Chondrocyte (in vitro differentiated cells): ENCODE data around the gene GBF1. TPM values are rescaled to one million over a fixed set of nuclear protein-coding genes. Genes with fewer than 3 reads are reported as not detected.
A peak's percentile ranks its signal among the peaks of the same experiment; 100 is the strongest.

Source experiments
- DNase-seq: peaks from one replicate; pipeline ENCODE4 v3.0.0; 2021; ENCODE audit warnings: mixed read lengths, low spot score
- H3K27ac Mint-ChIP-seq: one replicate; pipeline ENCODE4 v1.8.0; 2021; ENCODE audit warnings: mild to moderate bottlenecking, moderate library complexity, mixed read lengths; ENCODE audit not compliant: unreplicated experiment
- H3K27me3 Mint-ChIP-seq: 2 replicates; pipeline ENCODE4 v1.8.0; 2021; ENCODE audit warnings: low read depth, mixed read lengths
- H3K36me3 Mint-ChIP-seq: 2 replicates; pipeline ENCODE4 v1.8.0; 2021; ENCODE audit warnings: low read depth, mixed read lengths
- H3K4me1 Mint-ChIP-seq: 2 replicates; pipeline ENCODE4 v1.8.0; 2021; ENCODE audit warnings: low read depth, mild to moderate bottlenecking, mixed read lengths
- H3K4me3 Mint-ChIP-seq: one replicate; pipeline ENCODE4 v1.8.0; 2021; ENCODE audit warnings: mild to moderate bottlenecking, moderate library complexity, mixed read lengths; ENCODE audit not compliant: unreplicated experiment
- H3K9me3 Mint-ChIP-seq: 2 replicates; pipeline ENCODE4 v1.8.0; 2021; ENCODE audit warnings: low read depth, mixed read lengths
- CTCF ChIP-seq: fragments of 200-600 bp; sonication (generic); IDR thresholded peaks from 2 replicates; pipeline ENCODE4 v1.5.0; 2021; ENCODE audit warnings: antibody characterized with exemption, mild to moderate bottlenecking, moderate library complexity
- total RNA-seq: library from RNA; stranded (reverse); gene quantifications from 3 replicates; pipeline ENCODE4 v1.2.1, GENCODE V29; 2021

The GBF1 gene
- total RNA-seq, 1 donor from 2014 or later: 59.7 TPM

- peaks cover 33% of the 10 kb centered on the region for H3K4me1 Mint-ChIP-seq
- H3K27ac Mint-ChIP-seq: peak overlapping the region; percentile 70
- H3K27me3 Mint-ChIP-seq: peaks cover 15% of the 10 kb centered on the region
- H3K9me3 Mint-ChIP-seq: no peaks in the 10 kb centered on the region
- peak overlapping the region; percentile 98 for H3K4me3 Mint-ChIP-seq
- no peak for DNase-seq
- peaks cover 1% of the 10 kb centered on the region for H3K36me3 Mint-ChIP-seq
- no peak for TF ChIP-seq CTCF
These were observed 176.6 kb downstream of the GBF1 start for GRCh38 chr10:102421757-102422512.

GRCh38 chr10:102422545-102423129 lies 177.3 kb downstream of the GBF1 start:
- H3K9me3 Mint-ChIP-seq: no peaks in the 10 kb centered on the region
- H3K36me3 Mint-ChIP-seq: peaks cover 1% of the 10 kb centered on the region
- H3K4me1 Mint-ChIP-seq: peaks cover 33% of the 10 kb centered on the region
- TF ChIP-seq CTCF: peak; percentile 87
- H3K27me3 Mint-ChIP-seq: peaks cover 9% of the 10 kb centered on the region
- H3K4me3 Mint-ChIP-seq: peak overlapping the region; percentile 98
- H3K27ac Mint-ChIP-seq: peak overlapping the region; percentile 70
- no peak for DNase-seq

GRCh38 chr10:102423372-102423968 lies 178.1 kb downstream of the GBF1 start:
- Mint-ChIP-seq H3K27ac (no peak overlapping the region), H3K36me3 (peaks cover 1% of the 10 kb centered on the region), H3K4me1 (peaks cover 33% of the 10 kb centered on the region), H3K27me3 (peaks cover under 1% of the 10 kb centered on the region), H3K9me3 (no peaks in the 10 kb centered on the region), H3K4me3 (no peak overlapping the region)
- no peak for TF ChIP-seq CTCF
- no peak for DNase-seq

GRCh38 chr10:102424145-102424544 lies 178.8 kb downstream of the GBF1 start:
- H3K9me3 Mint-ChIP-seq: no peaks in the 10 kb centered on the region
- no peak for TF ChIP-seq CTCF
- no peak for DNase-seq
- H3K27me3 Mint-ChIP-seq: no peaks in the 10 kb centered on the region
- peaks cover 31% of the 10 kb centered on the region for H3K4me1 Mint-ChIP-seq
- H3K4me3 Mint-ChIP-seq: no peak overlapping the region
- no peak overlapping the region for H3K27ac Mint-ChIP-seq
- H3K36me3 Mint-ChIP-seq: peaks cover 1% of the 10 kb centered on the region

- no peak for TF ChIP-seq CTCF
- H3K36me3 Mint-ChIP-seq: peaks cover 1% of the 10 kb centered on the region
- H3K9me3 Mint-ChIP-seq: no peaks in the 10 kb centered on the region
- H3K4me1 Mint-ChIP-seq: peaks cover 24% of the 10 kb centered on the region
- H3K4me3 Mint-ChIP-seq: no peak overlapping the region
- no peak overlapping the region for H3K27ac Mint-ChIP-seq
- H3K27me3 Mint-ChIP-seq: no peaks in the 10 kb centered on the region
- DNase-seq: no peak
These were observed 179.6 kb downstream of the GBF1 start for GRCh38 chr10:102424916-102425315.
